IMR-90 (cell line): ENCODE measurements around the gene VARS2. TPM values are rescaled to one million over a fixed set of nuclear protein-coding genes. Genes with fewer than 3 reads are reported as not detected.

ENCODE experiments used
- CHD1 ChIP-seq: IDR thresholded peaks from 2 replicates; pipeline ENCODE4 v1.6.1; 2012; ENCODE audit warnings: low read depth, low read length, improper control_type of control experiment
- MAFK ChIP-seq: IDR thresholded peaks from 2 replicates; pipeline ENCODE4 v1.6.1; 2012; ENCODE audit warnings: low read depth, low read length, improper control_type of control experiment
- MAZ ChIP-seq: IDR thresholded peaks from 2 replicates; pipeline ENCODE4 v1.6.1; 2012; ENCODE audit warnings: low read depth, mild to moderate bottlenecking, low read length, improper control_type of control experiment, moderate library complexity, borderline replicate concordance
- MXI1 ChIP-seq: IDR thresholded peaks from 2 replicates; pipeline ENCODE4 v1.6.1; 2012; ENCODE audit warnings: low read depth, mild to moderate bottlenecking, low read length, moderate library complexity, borderline replicate concordance
- polyA plus RNA-seq, 3 experiments: library from polyadenylated mRNA; depleted of rRNA; stranded (reverse); fragments of >200 nt; gene quantifications; 2 replicates each; pipeline ENCODE4 v1.2.3, GENCODE V29; 2012; ENCODE audit warnings: low replicate concordance in 1 of 3
- total RNA-seq: library from RNA; depleted of rRNA; stranded (reverse); fragments of >200 nt; gene quantifications from 2 replicates; pipeline ENCODE4 v1.2.3, GENCODE V29; 2012

VARS2 gene
- total and polyA plus RNA-seq, 2 of the 4 experiments (the other 2 are of a cell fraction), result 7.2 to 14.0 TPM

DNA sequence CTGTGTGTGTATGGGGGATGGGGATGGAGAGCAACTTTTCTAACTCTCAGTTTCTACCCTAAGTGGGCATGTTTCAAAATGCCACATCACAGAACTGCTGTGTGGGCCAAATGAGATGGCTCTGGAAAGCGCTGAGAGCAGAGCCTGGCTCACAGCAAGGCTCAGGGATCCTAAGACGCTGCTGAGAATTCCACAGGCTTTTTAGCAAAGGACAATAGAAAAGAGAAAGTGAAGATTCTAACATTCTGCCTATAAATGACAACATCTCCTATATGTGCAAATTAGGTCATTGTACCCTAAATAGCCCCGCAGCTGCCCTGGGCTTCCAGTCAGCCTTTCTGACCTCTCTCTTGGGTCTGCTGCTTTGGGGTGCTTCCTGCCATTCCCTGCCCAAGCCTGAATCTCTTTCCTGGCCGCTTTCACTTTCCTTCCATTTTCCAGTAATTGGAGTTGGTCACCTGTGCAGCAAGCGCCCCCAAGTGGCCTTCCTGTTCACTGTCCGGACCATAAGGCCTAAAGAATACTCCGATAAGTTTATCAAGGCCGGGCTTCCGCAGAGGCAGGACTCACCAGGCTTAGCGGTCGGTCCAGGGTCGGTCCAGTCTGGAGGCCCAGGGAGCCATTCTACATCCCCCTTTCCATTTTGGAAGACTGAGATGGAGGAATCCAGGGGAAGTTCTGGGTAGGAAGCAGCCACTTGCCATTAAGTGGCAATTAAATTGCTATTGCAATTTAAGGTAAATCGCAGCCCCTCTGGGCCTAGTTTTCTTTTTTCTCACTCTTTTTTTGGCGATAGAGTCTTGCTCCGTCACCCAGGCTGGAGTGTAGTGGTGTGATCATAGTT, 36.4 kb upstream of the VARS2 start (continued):
- TF ChIP-seq MAZ, result no peak; the same call in 1 of the 2 replicates
- TF ChIP-seq MXI1, result no peak
- TF ChIP-seq MAFK, result no peak
- TF ChIP-seq CHD1, result no peak
